Measurements from ENCODE around the gene PPP3R1.
A peak's percentile ranks its signal among the peaks of the same experiment; 100 is the strongest.

Gene PPP3R1

GRCh38 chr2:68246396-68246795 lies 5.9 kb downstream of the PPP3R1 start:
- POLR2A ChIA-PET: no interaction called here

GRCh38 chr2:68245672-68246071 lies 6.7 kb downstream of the PPP3R1 start:
- no peak for DNase-seq
- Histone ChIP-seq H3K27me3 (replicated peaks in 2 of 5; ENCODE audit: control insufficient read depth in 4 of 5, insufficient read depth in 5 of 5, low read length in 4 of 5) (no peaks in the 10 kb centered on the region), H3K36me3 (ENCODE audit: control insufficient read depth in 4 of 4, insufficient read depth in 4 of 4, low read length in 3 of 4) (peaks cover 0 to 14% (median 5%) of the 10 kb centered on the region in 4 experiments), H3K4me3 (ENCODE audit: control insufficient read depth in 1 of 7, extremely low read depth in 1 of 7, insufficient read depth in 4 of 7, low read depth in 2 of 7, low read length in 6 of 7) (no peak overlapping the region), H3K27ac (ENCODE audit: insufficient read depth in 1 of 2, low read depth in 1 of 2, low read length in 2 of 2, poor library complexity in 1 of 2, severe bottlenecking in 2 of 2) (no peak overlapping the region), H3K9me3 (ENCODE audit: control extremely low read depth in 1 of 5, control insufficient read depth in 4 of 5, insufficient read depth in 2 of 5, low read depth in 1 of 5, low read length in 4 of 5) (no peaks in the 10 kb centered on the region), H3K4me1 (ENCODE audit: control extremely low read depth in 1 of 4, control insufficient read depth in 4 of 4, insufficient read depth in 4 of 4, low read length in 3 of 4) (peaks cover 22 to 57% (median 44%) of the 10 kb centered on the region in 4 experiments)
- ChIA-PET POLR2A (no interaction called here), CTCF (interaction anchor here (0.6 to 5.1 kb wide), 7 partner anchors 20 to 388 kb away, joined by 3 to 30 read pairs (median 4); no protein-coding TSS in a partner anchor)

More at GRCh38 chr2:68246396-68246795, 5.9 kb downstream of the PPP3R1 start:
- peak overlapping the region in 1 of 2 experiments; percentile 91 for H3K27ac ChIP-seq (ENCODE audit: insufficient read depth in 1 of 2, low read depth in 1 of 2, low read length in 2 of 2, poor library complexity in 1 of 2, severe bottlenecking in 2 of 2)
- no peaks in the 10 kb centered on the region for H3K27me3 ChIP-seq (replicated peaks in 2 of 5; ENCODE audit: control insufficient read depth in 4 of 5, insufficient read depth in 5 of 5, low read length in 4 of 5)
- WGBS (ENCODE audit: insufficient coverage): 100% methylated on average over 1 of the region's 1 CpG
- peaks cover 0 to 12% (median 4%) of the 10 kb centered on the region in 4 experiments for H3K36me3 ChIP-seq (ENCODE audit: control insufficient read depth in 4 of 4, insufficient read depth in 4 of 4, low read length in 3 of 4)
- H3K4me1 ChIP-seq (ENCODE audit: control extremely low read depth in 1 of 4, control insufficient read depth in 4 of 4, insufficient read depth in 4 of 4, low read length in 3 of 4): peaks cover 22 to 57% (median 45%) of the 10 kb centered on the region in 4 experiments
- H3K9me3 ChIP-seq (ENCODE audit: control extremely low read depth in 1 of 5, control insufficient read depth in 4 of 5, insufficient read depth in 2 of 5, low read depth in 1 of 5, low read length in 4 of 5): no peaks in the 10 kb centered on the region
- DNase-seq: peak in 1 of 3 donors; percentile 54
- CTCF ChIA-PET: interaction anchor here (0.9 to 5.1 kb wide), 5 partner anchors 21 to 195 kb away, joined by 3 to 30 read pairs (median 4); no protein-coding TSS in a partner anchor
- no peak overlapping the region for H3K4me3 ChIP-seq (ENCODE audit: control insufficient read depth in 1 of 7, extremely low read depth in 1 of 7, insufficient read depth in 4 of 7, low read depth in 2 of 7, low read length in 6 of 7)

- Histone ChIP-seq H3K9me3 (ENCODE audit: control extremely low read depth in 1 of 5, control insufficient read depth in 4 of 5, insufficient read depth in 2 of 5, low read depth in 1 of 5, low read length in 4 of 5) (no peaks in the 10 kb centered on the region), H3K36me3 (ENCODE audit: control insufficient read depth in 4 of 4, insufficient read depth in 4 of 4, low read length in 3 of 4) (peaks cover 0 to 15% (median 6%) of the 10 kb centered on the region in 4 experiments), H3K4me3 (ENCODE audit: control insufficient read depth in 1 of 7, extremely low read depth in 1 of 7, insufficient read depth in 4 of 7, low read depth in 2 of 7, low read length in 6 of 7) (no peak overlapping the region), H3K27ac (ENCODE audit: insufficient read depth in 1 of 2, low read depth in 1 of 2, low read length in 2 of 2, poor library complexity in 1 of 2, severe bottlenecking in 2 of 2) (no peak overlapping the region), H3K27me3 (replicated peaks in 2 of 5; ENCODE audit: control insufficient read depth in 4 of 5, insufficient read depth in 5 of 5, low read length in 4 of 5) (no peaks in the 10 kb centered on the region), H3K4me1 (ENCODE audit: control extremely low read depth in 1 of 4, control insufficient read depth in 4 of 4, insufficient read depth in 4 of 4, low read length in 3 of 4) (peaks cover 22 to 53% (median 40%) of the 10 kb centered on the region in 4 experiments)
- ChIA-PET POLR2A (no interaction called here), CTCF (interaction anchor here (0.6 to 5.1 kb wide), 11 partner anchors 9 to 388 kb away, joined by 3 to 30 read pairs (median 4); no protein-coding TSS in a partner anchor)
- DNase-seq: no peak
- WGBS (ENCODE audit: insufficient coverage): 86% methylated on average over 2 of the region's 4 CpGs
These were observed 7.3 kb downstream of the PPP3R1 start for GRCh38 chr2:68245066-68245465.

GRCh38 chr2:68244456-68244855 lies 7.9 kb downstream of the PPP3R1 start:
- ChIA-PET POLR2A (no interaction called here), CTCF (interaction anchor here (0.5 to 5.1 kb wide), 12 partner anchors 8 to 122 kb away, joined by 3 to 30 read pairs (median 4); no protein-coding TSS in a partner anchor)
- H3K4me3 ChIP-seq (ENCODE audit: control insufficient read depth in 1 of 7, extremely low read depth in 1 of 7, insufficient read depth in 4 of 7, low read depth in 2 of 7, low read length in 6 of 7): no peak overlapping the region
- H3K27ac ChIP-seq (ENCODE audit: insufficient read depth in 1 of 2, low read depth in 1 of 2, low read length in 2 of 2, poor library complexity in 1 of 2, severe bottlenecking in 2 of 2): peak overlapping the region in 1 of 2 experiments; percentile 32
- H3K9me3 ChIP-seq (ENCODE audit: control extremely low read depth in 1 of 5, control insufficient read depth in 4 of 5, insufficient read depth in 2 of 5, low read depth in 1 of 5, low read length in 4 of 5): no peaks in the 10 kb centered on the region
- peaks cover 0 to 15% (median 6%) of the 10 kb centered on the region in 4 experiments for H3K36me3 ChIP-seq (ENCODE audit: control insufficient read depth in 4 of 4, insufficient read depth in 4 of 4, low read length in 3 of 4)
- 81% methylated on average over 2 of the region's 2 CpGs for WGBS (ENCODE audit: insufficient coverage)
- H3K27me3 ChIP-seq (replicated peaks in 2 of 5; ENCODE audit: control insufficient read depth in 4 of 5, insufficient read depth in 5 of 5, low read length in 4 of 5): no peaks in the 10 kb centered on the region
- DNase-seq: no peak
- peaks cover 25 to 53% (median 39%) of the 10 kb centered on the region in 4 experiments for H3K4me1 ChIP-seq (ENCODE audit: control extremely low read depth in 1 of 4, control insufficient read depth in 4 of 4, insufficient read depth in 4 of 4, low read length in 3 of 4)

GRCh38 chr2:68241732-68242131 lies 10.6 kb downstream of the PPP3R1 start:
- ChIA-PET POLR2A (interaction anchor here (0.8 kb wide), 1 partner anchor 53 kb away, joined by 6 read pairs; no protein-coding TSS in a partner anchor), CTCF (interaction anchor here (0.8 to 1.6 kb wide), 5 partner anchors 8 to 47 kb away, joined by 3 to 8 read pairs (median 4); no protein-coding TSS in a partner anchor)
- Histone ChIP-seq H3K27ac (ENCODE audit: insufficient read depth in 1 of 2, low read depth in 1 of 2, low read length in 2 of 2, poor library complexity in 1 of 2, severe bottlenecking in 2 of 2) (no peak overlapping the region), H3K4me3 (ENCODE audit: control insufficient read depth in 1 of 7, extremely low read depth in 1 of 7, insufficient read depth in 4 of 7, low read depth in 2 of 7, low read length in 6 of 7) (no peak overlapping the region), H3K27me3 (replicated peaks in 2 of 5; ENCODE audit: control insufficient read depth in 4 of 5, insufficient read depth in 5 of 5, low read length in 4 of 5) (no peaks in the 10 kb centered on the region), H3K4me1 (ENCODE audit: control extremely low read depth in 1 of 4, control insufficient read depth in 4 of 4, insufficient read depth in 4 of 4, low read length in 3 of 4) (peaks cover 17 to 54% (median 34%) of the 10 kb centered on the region in 4 experiments), H3K9me3 (ENCODE audit: control extremely low read depth in 1 of 5, control insufficient read depth in 4 of 5, insufficient read depth in 2 of 5, low read depth in 1 of 5, low read length in 4 of 5) (no peaks in the 10 kb centered on the region), H3K36me3 (ENCODE audit: control insufficient read depth in 4 of 4, insufficient read depth in 4 of 4, low read length in 3 of 4) (peaks cover 0 to 17% (median 6%) of the 10 kb centered on the region in 4 experiments)
- WGBS (ENCODE audit: insufficient coverage): 100% methylated on average over 1 of the region's 2 CpGs
- DNase-seq: no peak

GRCh38 chr2:68240446-68240845 lies 11.9 kb downstream of the PPP3R1 start:
- CTCF ChIA-PET: interaction anchor here (0.8 kb wide), 2 partner anchors 15 to 45 kb away, joined by 3 read pairs; no protein-coding TSS in a partner anchor
- 93% methylated on average over 3 of the region's 4 CpGs for WGBS (ENCODE audit: insufficient coverage)
- POLR2A ChIA-PET: no interaction called here
- Histone ChIP-seq H3K36me3 (ENCODE audit: control insufficient read depth in 4 of 4, insufficient read depth in 4 of 4, low read length in 3 of 4) (peaks cover 0 to 17% (median 6%) of the 10 kb centered on the region in 4 experiments), H3K9me3 (ENCODE audit: control extremely low read depth in 1 of 5, control insufficient read depth in 4 of 5, insufficient read depth in 2 of 5, low read depth in 1 of 5, low read length in 4 of 5) (no peaks in the 10 kb centered on the region), H3K27ac (ENCODE audit: insufficient read depth in 1 of 2, low read depth in 1 of 2, low read length in 2 of 2, poor library complexity in 1 of 2, severe bottlenecking in 2 of 2) (no peak overlapping the region), H3K27me3 (replicated peaks in 2 of 5; ENCODE audit: control insufficient read depth in 4 of 5, insufficient read depth in 5 of 5, low read length in 4 of 5) (no peaks in the 10 kb centered on the region), H3K4me1 (ENCODE audit: control extremely low read depth in 1 of 4, control insufficient read depth in 4 of 4, insufficient read depth in 4 of 4, low read length in 3 of 4) (peaks cover 13 to 52% (median 34%) of the 10 kb centered on the region in 4 experiments), H3K4me3 (ENCODE audit: control insufficient read depth in 1 of 7, extremely low read depth in 1 of 7, insufficient read depth in 4 of 7, low read depth in 2 of 7, low read length in 6 of 7) (no peak overlapping the region)
- DNase-seq: no peak

Data from common myeloid progenitor, CD34-positive (primary cell).